D341Med (cell line): ENCODE results near the gene CLASP2.
"Not testable (repeated sequence)": the region's sequence is repeated elsewhere in the genome, so short reads cannot be mapped to it uniquely, and the experiment has no call there.

Experiments
- DNase-seq: peaks from one replicate; pipeline ENCODE4 v3.0.0; 2012; ENCODE audit warnings: low spot score

Gene CLASP2

DNA sequence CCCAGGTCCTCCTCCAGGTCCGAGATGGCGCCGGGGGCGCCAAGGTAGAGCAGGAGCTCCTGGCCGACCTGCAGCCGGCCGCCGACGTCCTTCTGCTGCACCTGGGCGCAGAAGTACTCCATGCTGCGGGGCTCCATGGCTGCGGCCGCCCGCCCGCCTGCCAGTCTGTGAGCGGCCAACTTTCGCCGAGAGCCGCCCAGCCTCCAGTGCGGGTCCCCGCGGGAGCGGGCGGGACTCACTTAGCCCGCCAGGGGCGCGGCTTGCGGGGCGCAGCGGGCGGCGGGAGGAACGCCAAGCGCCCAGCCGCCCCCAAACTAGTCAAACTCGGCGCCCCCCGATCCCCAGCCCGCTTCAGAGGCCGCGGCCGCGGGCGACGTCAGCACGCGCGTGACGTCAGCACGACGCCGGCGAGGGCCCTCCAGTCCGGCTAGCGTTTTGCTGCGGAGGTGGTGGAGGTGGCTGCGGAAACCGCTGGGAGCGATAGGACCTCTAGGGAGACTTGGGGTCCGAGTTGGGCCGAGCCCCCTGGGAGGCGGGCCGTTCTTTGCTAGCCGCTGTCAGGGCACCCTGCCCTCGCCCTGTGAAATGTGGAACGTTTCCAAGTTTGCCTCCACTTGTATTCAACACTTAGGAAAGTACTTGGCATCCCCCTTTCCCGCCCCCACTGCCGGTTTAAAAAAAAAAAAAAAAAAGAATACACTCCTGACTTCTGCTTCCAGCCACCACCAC is at the start of gene CLASP2:
CLASP2 (minus strand) TSS at position 389 of the 729 bp plus-strand sequence; CDS start at position 137, 252 bp downstream.
- DNase-seq, result peak; percentile 97

DNA sequence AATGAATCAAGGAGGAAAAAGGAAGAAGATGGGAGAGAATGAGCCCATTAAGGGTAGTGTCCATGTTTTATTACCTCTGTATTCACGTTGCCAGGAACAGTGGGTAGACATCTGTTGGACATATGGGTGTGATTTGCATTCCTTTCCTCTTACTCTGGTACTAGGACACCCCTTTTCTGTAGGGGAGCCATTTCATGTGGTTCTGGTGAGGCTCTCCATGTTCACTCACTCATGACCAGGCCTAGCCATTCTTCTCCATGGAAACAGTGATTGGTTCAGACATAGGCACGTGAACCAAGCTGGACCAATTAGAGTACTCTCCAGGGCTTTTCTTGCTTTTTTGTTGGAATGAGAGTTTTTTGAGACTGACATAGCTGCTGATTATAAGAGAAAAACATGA is 40.8 kb upstream of the CLASP2 start:
- DNase-seq, result no peak

- DNase-seq, result no peak
These were observed 40.2 kb upstream of the CLASP2 start for GRCh38 chr3:33758281-33758680.

DNA sequence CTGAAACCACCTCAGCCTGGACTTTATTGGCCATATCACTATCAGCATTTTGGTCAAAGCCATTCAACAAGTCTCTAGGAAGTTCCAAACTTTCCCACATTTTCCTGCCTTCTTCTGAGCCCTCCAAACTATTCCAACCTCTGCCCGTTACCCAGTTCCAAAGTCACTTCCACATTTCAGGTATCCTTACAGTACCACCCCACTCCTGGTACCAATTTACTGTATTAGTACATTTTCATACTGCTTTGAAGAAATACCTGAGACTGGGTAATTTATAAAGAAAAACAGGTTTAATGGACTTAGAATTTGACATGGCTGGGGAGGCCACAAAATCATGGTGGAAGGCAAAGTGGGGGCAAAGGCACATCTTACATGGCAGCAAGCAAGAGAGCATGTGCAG is 36.3 kb upstream of the CLASP2 start:
- DNase-seq, result not testable (repeated sequence)

DNA sequence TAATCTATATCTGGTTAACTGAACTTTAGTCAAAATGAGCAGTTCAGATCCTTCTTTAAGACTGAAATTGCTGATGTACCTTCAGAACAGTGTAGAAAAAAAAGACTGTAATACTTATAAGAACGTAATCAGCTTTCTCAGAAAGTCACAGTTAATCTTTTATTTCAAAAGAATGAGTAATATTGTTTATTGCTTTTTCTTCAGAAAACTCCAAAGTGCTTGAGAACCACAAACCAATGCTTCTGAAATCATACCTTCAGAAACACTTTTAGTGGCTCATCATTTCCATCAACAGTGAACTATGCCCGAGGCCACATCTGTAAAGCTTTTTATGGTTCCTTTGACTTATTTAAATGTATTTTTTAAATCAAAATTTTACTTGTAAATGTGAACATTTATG is 33.3 kb upstream of the CLASP2 start:
- no peak for DNase-seq

- no peak for DNase-seq
These were observed 32.1 kb upstream of the CLASP2 start for GRCh38 chr3:33750211-33750548.

DNA sequence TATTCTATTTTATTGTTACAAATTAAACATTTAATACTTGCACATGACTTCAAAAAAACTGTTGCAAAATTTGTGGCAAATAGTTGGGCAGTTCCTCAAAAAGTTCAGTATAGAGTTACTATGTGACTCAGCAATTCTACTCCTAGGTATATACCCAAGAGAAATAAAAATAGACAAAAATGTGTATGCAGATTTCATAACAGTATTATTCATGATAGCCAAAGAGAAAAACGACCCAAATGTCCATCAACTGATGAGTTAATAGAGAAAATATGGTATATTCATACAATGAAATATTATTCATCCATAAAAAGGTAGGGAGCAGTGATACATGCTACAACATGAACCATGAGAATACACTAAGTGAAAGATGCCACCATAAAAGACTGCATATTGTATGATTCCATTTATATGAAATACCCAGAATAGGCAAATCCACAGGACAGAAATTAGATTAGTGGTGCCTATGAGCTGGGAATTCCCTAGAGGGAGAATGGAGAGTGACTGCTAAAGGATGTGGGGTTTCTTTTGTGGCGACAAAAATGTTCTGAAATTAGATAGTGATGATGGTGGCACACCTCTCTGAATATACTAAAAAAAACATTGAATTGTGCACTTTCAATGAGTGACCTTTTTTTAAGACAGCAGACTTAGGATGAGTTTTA is 31.6 kb upstream of the CLASP2 start:
- no peak for DNase-seq

DNA sequence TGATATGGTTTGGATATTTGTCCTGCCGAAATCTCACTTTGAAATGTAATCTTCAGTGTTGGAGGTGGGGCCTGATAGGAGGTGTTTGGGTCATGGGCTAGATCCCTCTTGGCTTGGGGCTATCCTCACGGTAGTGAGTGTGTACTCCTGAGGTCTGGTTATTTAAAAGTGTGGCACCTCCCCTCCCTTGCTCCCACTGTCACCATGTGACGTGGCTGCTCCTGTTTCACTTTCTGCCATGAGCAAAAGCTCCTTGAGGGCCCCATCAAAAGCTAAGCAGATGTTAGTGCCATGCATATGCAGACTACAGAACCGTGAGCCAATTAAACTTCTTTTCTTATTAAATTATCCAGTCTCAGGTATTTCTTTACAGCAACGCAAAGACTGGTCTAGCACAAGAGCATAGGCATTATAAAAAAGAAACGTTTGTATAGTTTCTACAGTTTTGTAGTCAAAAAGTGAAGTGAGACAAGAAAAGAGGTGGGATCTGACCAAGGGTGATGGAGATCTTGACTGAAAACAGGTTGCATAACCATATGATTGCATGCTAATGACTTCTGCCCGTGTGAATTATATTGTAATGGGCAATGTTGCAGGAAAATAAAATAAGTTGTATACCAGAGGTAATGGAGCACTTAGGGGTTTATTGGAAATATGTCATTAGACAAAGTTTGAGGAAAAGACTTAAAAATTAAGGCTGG is 28.5 kb upstream of the CLASP2 start:
- no peak for DNase-seq

DNA sequence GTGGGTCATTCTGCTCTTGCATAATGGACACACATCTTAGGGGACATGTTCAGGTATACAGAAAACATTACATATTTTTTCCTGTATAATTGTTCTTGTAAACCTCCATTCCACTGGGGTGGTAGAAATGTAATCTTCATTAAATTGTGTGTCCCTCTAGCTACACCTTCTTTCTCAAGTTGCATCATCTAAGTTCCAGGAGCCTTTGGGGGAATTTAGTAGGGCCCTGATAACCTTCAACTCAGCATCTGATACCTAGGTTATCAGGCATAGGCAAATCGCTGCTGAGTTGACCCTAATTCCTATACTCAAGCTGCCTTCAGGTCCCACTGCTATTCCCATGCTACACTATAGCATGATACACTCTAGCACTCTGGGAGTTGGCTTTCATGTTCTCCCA is 19.1 kb upstream of the CLASP2 start:
- DNase-seq, result no peak

DNA sequence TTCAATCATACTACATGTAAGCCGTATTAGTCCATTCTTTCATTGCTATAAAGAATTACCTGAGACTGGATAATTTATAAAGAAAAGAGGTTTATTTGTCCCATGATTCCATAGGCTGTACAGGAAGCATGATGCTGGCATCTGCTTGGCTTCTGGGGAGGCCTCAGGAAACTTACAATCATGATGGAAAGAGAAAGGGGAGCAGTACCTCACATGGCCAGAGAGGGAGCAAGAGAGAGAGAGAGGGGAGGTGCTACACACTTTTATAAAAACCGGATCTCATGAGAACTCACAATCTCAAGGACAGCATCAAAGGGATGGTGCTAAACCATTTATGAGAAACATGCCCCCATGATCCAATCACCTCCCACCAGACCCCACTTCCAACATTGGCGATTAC is 14.3 kb upstream of the CLASP2 start:
- DNase-seq, result no peak

GRCh38 chr3:33729993-33730392 is 11.9 kb upstream of the CLASP2 start:
- DNase-seq, result no peak

DNA sequence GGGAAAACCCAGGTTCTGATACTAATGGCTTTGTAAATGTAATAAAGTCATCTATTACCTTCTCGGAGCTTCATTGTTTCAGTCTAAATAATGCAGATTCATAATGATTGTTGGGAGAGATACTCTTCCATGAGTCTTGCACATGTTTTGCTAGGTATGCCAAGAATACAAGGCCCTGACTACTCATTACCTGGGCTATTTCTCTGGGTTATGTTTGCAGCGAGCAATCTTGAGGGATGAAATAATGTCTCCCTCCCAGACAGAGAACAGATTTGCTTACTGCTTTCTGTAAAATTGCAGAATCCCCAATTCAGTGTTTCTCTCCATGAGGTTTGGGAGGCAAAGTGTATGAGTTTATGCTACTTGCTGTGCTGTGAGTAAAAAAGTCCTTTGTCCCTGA is 6.2 kb upstream of the CLASP2 start:
- DNase-seq, result no peak

- DNase-seq, result no peak
These were observed 4.7 kb upstream of the CLASP2 start for GRCh38 chr3:33722626-33723370.

- no peak for DNase-seq
These were observed 4.1 kb upstream of the CLASP2 start for GRCh38 chr3:33722191-33722590.

DNA sequence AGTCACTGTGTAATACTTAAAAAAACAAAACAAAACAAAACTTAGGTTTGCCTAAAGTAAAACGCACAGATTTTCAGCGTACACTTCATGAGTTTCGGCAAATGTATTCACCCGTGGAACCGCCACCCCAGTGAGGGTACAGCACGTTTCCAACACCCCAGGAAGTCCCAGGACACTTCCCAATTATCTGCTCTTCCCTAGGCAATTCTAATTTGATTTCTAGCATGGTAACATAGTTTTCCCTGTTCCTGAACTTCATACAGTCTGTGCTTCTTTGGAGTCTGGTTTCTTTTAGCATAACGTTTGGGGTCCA is 497 bp upstream of the CLASP2 start:
- DNase-seq, result no peak

- peak; percentile 87 for DNase-seq
These were observed 513 bp downstream of the CLASP2 start for GRCh38 chr3:33717616-33717865.

GRCh38 chr3:33716227-33716626 is 1.8 kb downstream of the CLASP2 start:
- DNase-seq, result no peak

DNA sequence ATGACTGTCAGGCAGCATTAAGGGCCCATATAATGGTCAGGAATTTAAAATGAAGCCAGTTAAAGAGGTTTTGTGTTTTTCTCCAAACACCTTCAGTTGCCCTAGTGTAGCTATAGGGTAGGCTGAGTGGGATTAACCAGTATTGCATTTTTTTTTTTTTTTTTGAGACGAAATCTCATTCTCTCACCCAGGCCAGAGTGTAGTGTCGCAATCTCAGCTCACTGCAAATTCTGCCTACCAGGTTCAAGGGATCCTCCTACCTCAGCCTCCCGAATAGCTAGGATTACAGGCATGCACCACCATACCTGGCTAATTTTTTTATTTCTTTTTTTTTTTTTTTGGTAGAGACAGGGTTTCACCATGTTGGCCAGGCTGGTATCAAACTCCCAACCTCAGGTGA is 7.0 kb downstream of the CLASP2 start:
- DNase-seq, result no peak

DNA sequence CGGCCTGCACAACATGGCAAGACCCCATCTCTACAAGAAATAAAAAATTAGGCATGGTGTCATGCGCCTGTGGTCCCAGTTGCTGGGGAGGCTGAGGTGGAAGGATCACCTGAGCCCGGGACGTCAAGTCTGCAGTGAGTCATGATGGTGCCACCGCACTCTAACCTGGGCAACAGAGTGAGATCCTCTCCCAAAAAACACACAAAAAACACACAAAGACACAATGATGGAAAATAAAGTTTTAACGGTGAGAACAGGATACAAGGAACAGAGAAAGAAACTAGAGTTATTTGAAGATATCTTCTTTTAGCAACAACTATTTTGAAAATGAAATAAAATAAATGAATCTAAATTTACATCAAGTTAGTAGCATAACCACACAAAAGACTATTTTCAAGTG is 12.0 kb downstream of the CLASP2 start:
- no peak for DNase-seq

DNA sequence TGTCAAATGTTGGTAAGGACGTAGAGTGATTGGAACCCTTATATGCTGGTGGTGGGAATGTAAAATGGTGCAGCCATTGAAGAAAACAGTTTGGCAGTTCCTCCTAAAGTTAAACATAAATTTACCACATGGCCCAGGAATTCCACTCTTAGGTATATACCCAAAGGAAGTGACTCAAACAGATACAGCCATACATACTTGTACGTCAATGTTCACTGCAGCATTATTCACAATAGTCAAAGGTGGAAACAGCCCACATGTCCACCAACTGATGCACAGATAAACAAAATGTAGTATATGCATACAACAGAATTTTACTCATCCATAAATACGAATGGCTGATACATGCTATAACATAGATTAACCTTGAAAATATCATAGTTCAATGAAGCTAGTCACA is 13.2 kb downstream of the CLASP2 start:
- DNase-seq, result no peak

DNA sequence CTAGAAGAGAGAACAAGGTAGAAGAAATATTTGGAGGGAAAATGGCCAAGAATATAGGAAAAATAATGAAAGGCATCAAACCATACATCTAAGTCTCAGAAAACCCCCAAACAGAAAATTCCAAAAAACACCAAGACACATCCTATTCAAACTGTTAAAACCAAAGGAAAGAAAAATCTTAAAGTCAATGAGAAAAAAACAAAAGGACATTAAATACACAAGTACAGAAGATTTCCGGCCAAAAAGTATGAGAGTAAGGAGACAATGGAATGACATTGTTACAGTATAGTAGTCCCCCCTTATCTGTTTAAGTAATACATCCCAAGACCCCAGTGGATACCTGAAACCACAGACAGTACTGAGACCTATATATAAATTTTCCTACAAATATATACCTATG is 18.8 kb downstream of the CLASP2 start:
- no peak for DNase-seq

DNA sequence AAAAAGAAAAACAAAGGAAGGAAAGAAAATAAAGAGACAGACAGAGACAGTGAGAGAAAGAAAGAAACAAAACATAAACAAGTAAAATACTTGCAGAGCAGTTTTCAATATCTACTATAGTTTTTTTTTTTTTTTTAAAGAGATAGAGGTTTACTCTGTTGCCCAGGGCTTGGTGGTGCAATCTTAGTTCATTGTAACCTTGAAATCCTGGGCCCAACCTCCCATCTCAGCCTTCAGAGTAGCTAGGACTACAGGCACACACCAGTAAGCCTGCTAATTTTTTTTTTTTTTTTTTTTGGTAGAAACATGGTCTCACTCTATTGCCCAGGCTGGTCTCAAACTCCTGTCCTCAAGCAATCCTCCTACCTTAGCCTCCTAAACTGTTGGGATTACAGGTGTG is 23.1 kb downstream of the CLASP2 start:
- no peak for DNase-seq

DNA sequence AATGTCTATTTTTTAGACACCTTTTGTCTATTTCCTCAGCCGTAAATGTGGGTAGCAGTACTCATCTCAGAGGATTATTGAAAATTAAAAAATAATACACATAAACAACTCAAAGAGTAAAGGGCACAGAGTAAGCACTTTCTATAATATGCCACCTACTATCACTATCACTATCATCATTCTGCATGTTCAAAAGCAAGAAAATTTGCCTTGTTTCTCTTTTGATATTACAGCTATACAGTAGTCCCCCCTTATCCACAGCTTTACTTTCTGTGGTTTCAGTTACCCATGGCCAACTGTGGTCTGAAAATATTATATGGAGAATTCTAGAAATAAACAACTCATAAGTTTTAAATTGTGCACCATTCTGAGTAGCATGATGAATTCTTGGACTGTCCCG is 27.7 kb downstream of the CLASP2 start:
- DNase-seq, result no peak
